ENCODE results near the gene DHRS3. TPM values are rescaled to one million over a fixed set of nuclear protein-coding genes. Genes with fewer than 3 reads are reported as not detected.
"Not testable (repeated sequence)": the region's sequence is repeated elsewhere in the genome, so short reads cannot be mapped to it uniquely, and the experiment has no call there.

DHRS3 gene
- total RNA-seq, 1 experiment from 2014 or later = 154 TPM

- Histone ChIP-seq H3K4me1 (replicated peaks; ENCODE audit: insufficient read depth) (peaks cover 49% of the 10 kb centered on the region), H3K4me3 (no peak overlapping the region; the same call in 1 of the 2 replicates), H3K9me2 (ENCODE audit: insufficient read depth) (no peaks in the 10 kb centered on the region), H3F3A (ENCODE audit: insufficient read depth, low read depth) (peaks cover 23% of the 10 kb centered on the region; the same call in 1 of the 2 replicates), H3K27ac (peak overlapping the region; percentile 65), H3K27me3 (ENCODE audit: insufficient read depth, low read depth) (no peaks in the 10 kb centered on the region), H2AFZ (peak overlapping the region; percentile 44; the same call in 1 of the 2 replicates), H3K36me3 (ENCODE audit: low read depth) (no peaks in the 10 kb centered on the region), H3K9me3 (ENCODE audit: insufficient read depth, low read depth) (no peaks in the 10 kb centered on the region), H3K4me2 (peak overlapping the region; percentile 73), H3K79me2 (ENCODE audit: low read depth) (no peaks in the 10 kb centered on the region), H4K20me1 (ENCODE audit: insufficient read depth) (no peaks in the 10 kb centered on the region)
- CTCF ChIA-PET = no interaction called here
- no TSS peak for BruUV-seq (replicated peaks)
- POLR2A ChIA-PET (ENCODE audit: unreplicated experiment) = no interaction called here
- peak in 1 of 2 experiments; percentile 53 for DNase-seq
- TF ChIP-seq EZH2 (IDR thresholded peaks at IDR 0.05; ENCODE audit: low read depth) = no peak
- TF ChIP-seq CTCF (conservative IDR thresholded peaks at IDR 0.05) = no peak
- intact Hi-C loops (cut with micrococcal nuclease; ENCODE audit: unreplicated experiment) = no loop called here
Measured at GRCh38 chr1:12525311-12526181, 92.5 kb downstream of the DHRS3 start.

- Histone ChIP-seq H3K4me2 (no peak overlapping the region), H3K4me1 (replicated peaks; ENCODE audit: insufficient read depth) (peaks cover 36% of the 10 kb centered on the region), H3K4me3 (no peak overlapping the region), H3F3A (ENCODE audit: insufficient read depth, low read depth) (peaks cover 16% of the 10 kb centered on the region; the same call in 1 of the 2 replicates), H3K79me2 (ENCODE audit: low read depth) (no peaks in the 10 kb centered on the region), H3K36me3 (ENCODE audit: low read depth) (no peaks in the 10 kb centered on the region), H3K27ac (no peak overlapping the region), H3K27me3 (ENCODE audit: insufficient read depth, low read depth) (no peaks in the 10 kb centered on the region), H2AFZ (no peak overlapping the region), H3K9me3 (ENCODE audit: insufficient read depth, low read depth) (no peaks in the 10 kb centered on the region), H4K20me1 (ENCODE audit: insufficient read depth) (no peaks in the 10 kb centered on the region), H3K9me2 (ENCODE audit: insufficient read depth) (no peaks in the 10 kb centered on the region)
- POLR2A ChIA-PET (ENCODE audit: unreplicated experiment) = no interaction called here
- intact Hi-C loops (cut with micrococcal nuclease; ENCODE audit: unreplicated experiment) = no loop called here
- TF ChIP-seq CTCF (conservative IDR thresholded peaks at IDR 0.05) (no peak), EZH2 (IDR thresholded peaks at IDR 0.05; ENCODE audit: low read depth) (no peak)
- no TSS peak for BruUV-seq (replicated peaks)
- CTCF ChIA-PET = interaction anchor here (0.7 kb wide), 1 partner anchor 8 kb away, joined by 5 read pairs; no protein-coding TSS in a partner anchor
- DNase-seq = no peak
Measured at GRCh38 chr1:12524266-12524665, 93.7 kb downstream of the DHRS3 start.

DNA sequence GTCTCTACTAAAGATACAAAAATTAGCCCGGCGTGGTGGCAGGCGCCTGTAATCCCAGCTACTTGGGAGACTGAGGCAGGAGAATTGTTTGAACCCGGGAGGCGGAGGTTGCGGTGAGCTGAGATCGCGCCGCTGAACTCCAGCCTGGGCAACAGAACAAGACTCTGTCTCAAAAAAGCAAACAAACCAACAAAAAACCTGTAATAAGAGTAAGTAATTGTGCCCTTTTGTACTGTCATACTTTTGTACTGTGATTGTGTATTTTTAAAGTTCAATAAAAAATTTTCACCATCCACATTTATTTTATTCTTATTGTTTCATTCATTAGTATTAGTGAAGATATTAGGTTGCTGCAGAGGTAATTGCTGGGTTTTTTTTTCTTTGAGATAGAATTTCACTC, 95.2 kb downstream of the DHRS3 start:
- H2AFZ ChIP-seq; H3K4me2 ChIP-seq; H4K20me1 ChIP-seq (ENCODE audit: insufficient read depth); H3F3A ChIP-seq (ENCODE audit: insufficient read depth, low read depth); CTCF ChIA-PET; H3K4me3 ChIP-seq; intact Hi-C loops (cut with micrococcal nuclease; ENCODE audit: unreplicated experiment); H3K79me2 ChIP-seq (ENCODE audit: low read depth); BruUV-seq (replicated peaks); DNase-seq; H3K27ac ChIP-seq; H3K9me2 ChIP-seq (ENCODE audit: insufficient read depth); POLR2A ChIA-PET (ENCODE audit: unreplicated experiment); H3K36me3 ChIP-seq (ENCODE audit: low read depth); H3K9me3 ChIP-seq (ENCODE audit: insufficient read depth, low read depth); H3K27me3 ChIP-seq (ENCODE audit: insufficient read depth, low read depth): not testable (repeated sequence)
- H3K4me1 ChIP-seq (replicated peaks; ENCODE audit: insufficient read depth) = peaks cover 22% of the 10 kb centered on the region

All from PC-9 (cell line).